Activated CD8-positive, alpha-beta T cell treated with anti-CD3 and anti-CD28 coated beads for 36 hours (primary cell): ENCODE data around the gene HOXB1. TPM values are rescaled to one million over a fixed set of nuclear protein-coding genes. Genes with fewer than 3 reads are reported as not detected.

Experiments
- ATAC-seq: fragments of 200-7000 bp; cut with Tn5 transposase; one replicate; pipeline ENCODE4 v1.10.0; 2021; ENCODE audit warnings: mild to moderate bottlenecking, moderate library complexity
- CTCF ChIA-PET: fragments of 350-600 bp; sonication (Branson Sonifier 250); formaldehyde crosslinking; loops from one replicate; lab custom pipeline; 2021; ENCODE audit warnings: antibody characterized with exemption; lab: Charles Lee
- POLR2A ChIA-PET: fragments of 350-600 bp; sonication (Branson Sonifier 250); formaldehyde crosslinking; loops from one replicate; lab custom pipeline; 2021; ENCODE audit warnings: antibody characterized with exemption; lab: Charles Lee
- DNase-seq: peaks from one replicate; pipeline ENCODE4 v3.0.0-alpha.2; 2020
- H3K27ac Mint-ChIP-seq: one replicate; pipeline ENCODE4 v1.8.0; 2021; ENCODE audit warnings: mild to moderate bottlenecking, mixed read lengths
- H3K27me3 Mint-ChIP-seq: one replicate; pipeline ENCODE4 v1.8.0; 2021; ENCODE audit warnings: mixed read lengths
- H3K36me3 Mint-ChIP-seq: one replicate; pipeline ENCODE4 v1.8.0; 2021; ENCODE audit warnings: low read depth, mixed read lengths
- H3K4me1 Mint-ChIP-seq: one replicate; pipeline ENCODE4 v1.8.0; 2021; ENCODE audit warnings: low read depth, mixed read lengths
- H3K4me3 Mint-ChIP-seq: one replicate; pipeline ENCODE4 v1.8.0; 2021; ENCODE audit warnings: mild to moderate bottlenecking, moderate library complexity, mixed read lengths
- H3K9me3 Mint-ChIP-seq: one replicate; pipeline ENCODE4 v1.8.0; 2021; ENCODE audit warnings: mixed read lengths
- intact Hi-C: fragments of 100-400 bp; cut with micrococcal nuclease; formaldehyde crosslinking; loops from one replicate; pipeline ENCODE4 v1.10.0; 2022
- total RNA-seq, 2 experiments: library from RNA; stranded (reverse); gene quantifications; one replicate each; pipeline ENCODE4 v1.2.3, GENCODE V29; 2021
- TF ChIP-seq, protein P1 (sequence below): fragments of 200-600 bp; IDR thresholded peaks from one replicate; pipeline ENCODE4 v1.8.0; 2022; ENCODE audit warnings: antibody characterized with exemption, mild to moderate bottlenecking

HOXB1 gene
- not detected for total RNA-seq

DNA sequence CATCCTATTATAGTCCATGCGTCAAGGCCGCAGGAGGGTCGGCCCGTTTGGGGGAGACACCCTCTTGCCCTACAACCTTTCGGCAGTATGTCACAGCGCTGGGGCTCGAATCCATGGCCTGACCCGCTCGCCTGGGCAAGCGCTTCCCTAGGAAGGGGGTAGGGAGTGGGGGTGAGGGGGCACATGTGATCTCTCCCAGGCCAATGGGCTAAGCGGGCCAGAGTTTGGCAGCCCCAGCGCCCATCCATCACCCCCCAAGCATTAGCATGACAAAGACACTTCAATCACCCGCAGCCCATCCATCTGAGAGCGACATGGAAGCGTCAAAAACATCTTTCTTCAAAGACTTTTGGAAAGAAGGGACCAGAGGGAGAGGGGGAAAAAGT lies at the start of gene HOXB1:
Gene HOXB1 (minus strand): TSS at position 125 of the 386 bp plus-strand sequence. CDS start 107 bp downstream, at position 18.
- Mint-ChIP-seq H3K27me3 (peaks cover 14% of the 10 kb centered on the region), H3K27ac (no peak within 1 kb of the TSS), H3K9me3 (no peaks in the 10 kb centered on the region), H3K4me1 (peaks cover 10% of the 10 kb centered on the region), H3K4me3 (no peak within 1 kb of the TSS), H3K36me3 (no peaks in the 10 kb centered on the region)
- DNase-seq = no peak
- intact Hi-C loops = no loop called here
- ChIA-PET POLR2A (no interaction called here), CTCF (no interaction called here)
- ATAC-seq = no peak
- TF ChIP-seq, protein P1, sequence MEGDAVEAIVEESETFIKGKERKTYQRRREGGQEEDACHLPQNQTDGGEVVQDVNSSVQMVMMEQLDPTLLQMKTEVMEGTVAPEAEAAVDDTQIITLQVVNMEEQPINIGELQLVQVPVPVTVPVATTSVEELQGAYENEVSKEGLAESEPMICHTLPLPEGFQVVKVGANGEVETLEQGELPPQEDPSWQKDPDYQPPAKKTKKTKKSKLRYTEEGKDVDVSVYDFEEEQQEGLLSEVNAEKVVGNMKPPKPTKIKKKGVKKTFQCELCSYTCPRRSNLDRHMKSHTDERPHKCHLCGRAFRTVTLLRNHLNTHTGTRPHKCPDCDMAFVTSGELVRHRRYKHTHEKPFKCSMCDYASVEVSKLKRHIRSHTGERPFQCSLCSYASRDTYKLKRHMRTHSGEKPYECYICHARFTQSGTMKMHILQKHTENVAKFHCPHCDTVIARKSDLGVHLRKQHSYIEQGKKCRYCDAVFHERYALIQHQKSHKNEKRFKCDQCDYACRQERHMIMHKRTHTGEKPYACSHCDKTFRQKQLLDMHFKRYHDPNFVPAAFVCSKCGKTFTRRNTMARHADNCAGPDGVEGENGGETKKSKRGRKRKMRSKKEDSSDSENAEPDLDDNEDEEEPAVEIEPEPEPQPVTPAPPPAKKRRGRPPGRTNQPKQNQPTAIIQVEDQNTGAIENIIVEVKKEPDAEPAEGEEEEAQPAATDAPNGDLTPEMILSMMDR = no peak

DNA sequence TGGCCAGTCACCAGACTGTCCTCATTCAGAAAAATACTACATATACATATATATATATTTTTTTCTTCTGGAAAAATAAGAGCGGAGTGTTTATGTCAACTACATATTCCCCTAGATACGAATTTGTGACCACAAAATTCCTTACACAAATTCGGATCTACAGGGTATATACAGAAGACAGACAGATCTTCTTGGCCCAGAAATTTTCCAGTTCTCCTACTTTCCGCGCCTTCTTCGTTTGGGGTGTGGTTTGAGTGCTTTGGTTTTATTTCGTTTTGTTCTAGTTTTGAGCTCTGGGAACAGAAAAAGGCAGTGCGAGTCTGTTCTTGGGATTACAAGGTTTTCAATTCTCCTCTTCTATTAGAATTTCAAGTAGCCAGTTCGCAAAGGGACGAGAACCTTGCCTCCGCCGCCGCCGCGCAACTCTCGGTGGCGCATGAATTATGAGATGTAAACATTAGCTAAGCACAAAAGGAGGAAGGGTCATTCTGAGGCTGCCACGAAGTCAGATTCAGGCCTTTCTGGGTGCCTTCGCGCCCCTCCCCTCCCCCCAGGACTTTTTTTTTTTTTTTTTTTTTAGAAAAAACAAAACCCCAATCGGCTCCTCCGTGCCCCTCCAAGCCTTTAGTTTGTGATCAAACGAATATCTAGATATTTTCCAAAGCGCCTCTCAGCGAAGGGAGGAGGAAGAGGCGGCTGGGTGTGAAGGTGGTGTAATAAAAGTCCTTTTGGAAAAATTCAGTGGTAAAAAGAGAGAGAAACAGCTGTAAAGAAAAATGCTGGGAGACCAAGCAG lies 49.1 kb upstream of the HOXB1 start:
- H3K36me3 Mint-ChIP-seq = no peaks in the 10 kb centered on the region
- ATAC-seq (no peak), DNase-seq (no peak)
- H3K27me3 Mint-ChIP-seq = peaks cover 59% of the 10 kb centered on the region
- no peak overlapping the region for H3K27ac Mint-ChIP-seq
- TF ChIP-seq, protein P1 = no peak
- POLR2A ChIA-PET = no interaction called here
- H3K4me1 Mint-ChIP-seq = peaks cover 41% of the 10 kb centered on the region
- intact Hi-C loops = no loop called here
- CTCF ChIA-PET = interaction anchor here (0.8 to 1.2 kb wide), 3 partner anchors 33 to 316 kb away, joined by 3 read pairs; no protein-coding TSS in a partner anchor
- H3K4me3 Mint-ChIP-seq = peak overlapping the region; percentile 85
- H3K9me3 Mint-ChIP-seq = no peaks in the 10 kb centered on the region

DNA sequence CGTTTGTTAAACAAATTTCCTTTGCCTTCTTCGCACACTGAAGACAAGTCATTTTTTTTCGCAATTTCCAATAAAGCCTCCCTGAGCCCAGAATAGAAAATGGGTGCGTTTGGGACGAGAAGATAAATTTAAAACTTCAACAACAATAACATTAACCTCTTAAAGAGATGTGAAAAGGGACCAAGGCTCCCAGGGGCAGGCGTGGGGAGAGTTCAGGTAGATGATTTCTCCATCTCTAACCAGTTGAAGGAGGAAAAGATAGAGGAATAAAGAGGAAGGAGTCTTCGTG lies 48.6 kb upstream of the HOXB1 start:
- ATAC-seq (no peak), DNase-seq (no peak)
- intact Hi-C loops = no loop called here
- Mint-ChIP-seq H3K27ac (no peak overlapping the region), H3K27me3 (peaks cover 54% of the 10 kb centered on the region), H3K4me1 (peaks cover 40% of the 10 kb centered on the region), H3K9me3 (no peaks in the 10 kb centered on the region), H3K36me3 (no peaks in the 10 kb centered on the region), H3K4me3 (peak overlapping the region; percentile 85)
- ChIA-PET CTCF (interaction anchor here (1.1 to 1.9 kb wide), 4 partner anchors 14 to 227 kb away, joined by 3 to 6 read pairs (median 3); partner anchors contain the start of gene HOXB5), POLR2A (interaction anchor here (1.1 kb wide), 1 partner anchor 66 kb away, joined by 4 read pairs; no protein-coding TSS in a partner anchor)
- TF ChIP-seq, protein P1 = no peak

DNA sequence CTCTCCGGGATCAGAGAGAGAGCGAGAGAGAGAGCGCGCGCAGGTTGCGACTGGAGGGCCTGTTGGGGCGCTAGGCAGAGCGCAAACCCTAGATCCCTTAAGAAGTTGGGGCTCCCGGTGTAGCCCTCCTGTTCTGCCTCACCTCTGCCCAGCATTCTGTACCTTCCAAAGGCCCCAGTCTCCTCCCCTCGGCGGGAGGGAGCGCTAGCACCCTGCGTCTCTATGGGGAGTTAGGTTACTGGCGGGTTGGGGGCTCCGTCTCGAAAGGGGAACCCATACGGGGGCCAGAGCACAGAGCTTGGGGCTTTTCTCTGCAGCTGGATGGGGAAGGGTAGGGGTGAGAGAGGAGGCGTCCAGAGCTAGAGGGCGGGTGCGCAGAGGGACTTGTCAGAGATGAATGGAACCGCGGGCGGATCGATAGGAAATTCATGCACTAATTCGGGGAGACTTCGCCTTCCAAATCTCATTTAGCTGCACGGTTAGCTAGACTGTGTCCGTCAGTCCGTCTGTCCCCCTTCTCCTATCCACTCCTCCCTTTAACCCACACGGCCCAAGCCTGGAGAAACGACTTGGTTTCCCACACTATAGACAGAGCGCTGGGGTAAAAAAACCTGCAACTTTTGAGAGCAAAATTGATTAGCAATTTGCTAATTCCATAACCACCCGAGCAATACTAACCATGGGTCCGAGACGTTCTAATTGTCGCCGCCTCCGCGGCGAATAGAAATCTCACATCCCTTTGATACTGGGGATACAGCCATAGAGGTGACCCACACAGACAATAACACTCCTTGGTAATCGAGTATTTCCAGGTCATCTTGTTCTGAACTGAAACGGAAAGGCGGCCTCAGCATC lies 48.0 kb upstream of the HOXB1 start:
- ChIA-PET CTCF (interaction anchor here (1.1 to 1.9 kb wide), 2 partner anchors 14 to 226 kb away, joined by 3 to 6 read pairs; partner anchors contain the start of gene HOXB5), POLR2A (interaction anchor here (1.0 to 1.3 kb wide), 3 partner anchors 9 to 65 kb away, joined by 3 to 4 read pairs (median 3); no protein-coding TSS in a partner anchor)
- intact Hi-C loops = no loop called here
- H3K9me3 Mint-ChIP-seq = no peaks in the 10 kb centered on the region
- H3K27ac Mint-ChIP-seq = peak overlapping the region; percentile 69
- DNase-seq = peak; percentile 35
- peaks cover 48% of the 10 kb centered on the region for H3K27me3 Mint-ChIP-seq
- H3K4me3 Mint-ChIP-seq = peak overlapping the region; percentile 85
- peak; percentile 63 for ATAC-seq
- no peaks in the 10 kb centered on the region for H3K36me3 Mint-ChIP-seq
- TF ChIP-seq, protein P1 = no peak
- H3K4me1 Mint-ChIP-seq = peaks cover 40% of the 10 kb centered on the region
